Vagina (tissue), 2 donors: ENCODE measurements around the gene CACNB2. TPM values are rescaled to one million over a fixed set of nuclear protein-coding genes. Genes with fewer than 3 reads are reported as not detected.

Experiments used
- DNase-seq, 2 donors: peaks; one replicate each; pipeline ENCODE4 v3.0.0-alpha.2; 2017; ENCODE audit errors: extremely low spot score in 2 of 2
- H3K27ac ChIP-seq: fragments of 200-600 bp; sonication (generic); one replicate; pipeline ENCODE4 v1.5.1; 2019
- H3K27me3 ChIP-seq: fragments of 200-600 bp; sonication (generic); one replicate; pipeline ENCODE4 v1.5.1; 2019
- H3K36me3 ChIP-seq, 2 donors: fragments of 200-600 bp; sonication (generic); one replicate each; pipeline ENCODE4 v1.5.1; 2017 to 2019
- H3K4me1 ChIP-seq: fragments of 200-600 bp; sonication (generic); one replicate; pipeline ENCODE4 v1.5.1; 2019
- H3K4me3 ChIP-seq, 2 donors: fragments of 200-600 bp; sonication (generic); 1 replicate in 1 of 2; 2 replicates in 1 of 2; pipeline ENCODE4 v1.5.1; 2016 to 2019
- H3K9me3 ChIP-seq: fragments of 200-600 bp; sonication (generic); one replicate; pipeline ENCODE4 v1.5.1; 2019
- POLR2A ChIP-seq, 2 donors: fragments of 450-650 bp; IDR thresholded peaks; one replicate each; pipeline ENCODE4 v1.6.1; 2017; ENCODE audit warnings: antibody characterized with exemption in 2 of 2, mild to moderate bottlenecking in 2 of 2, moderate library complexity in 2 of 2
- POLR2AphosphoS5 ChIP-seq, 2 donors: sonication (generic); formaldehyde crosslinking; IDR thresholded peaks; one replicate each; pipeline ENCODE4 v1.9.0; 2017; ENCODE audit warnings: antibody characterized with exemption in 2 of 2, mild to moderate bottlenecking in 2 of 2, low read depth in 1 of 2; ENCODE audit not compliant: insufficient read depth in 1 of 2
- intact Hi-C: fragments of 100-400 bp; cut with DNase I; formaldehyde crosslinking; loops from one replicate; pipeline ENCODE4 v1.15.1; 2023
- total RNA-seq: library from RNA; depleted of rRNA; stranded (reverse); fragments of >200 nt; gene quantifications from one replicate; pipeline ENCODE4 v1.2.3, GENCODE V29; 2016
- TF ChIP-seq, protein P1 (sequence below), 3 experiments: fragments of 450-650 bp in 2 of 3; fragments of 200-600 bp in 1 of 3; sonication (generic) in 1 of 3; IDR thresholded peaks; one replicate each; pipeline ENCODE4 v1.5.1; 2017 to 2019; ENCODE audit warnings: antibody characterized with exemption in 3 of 3, mild to moderate bottlenecking in 2 of 3, moderate library complexity in 2 of 3

CACNB2 gene
- total RNA-seq, 1 donor from 2014 or later = 12.8 TPM

DNA sequence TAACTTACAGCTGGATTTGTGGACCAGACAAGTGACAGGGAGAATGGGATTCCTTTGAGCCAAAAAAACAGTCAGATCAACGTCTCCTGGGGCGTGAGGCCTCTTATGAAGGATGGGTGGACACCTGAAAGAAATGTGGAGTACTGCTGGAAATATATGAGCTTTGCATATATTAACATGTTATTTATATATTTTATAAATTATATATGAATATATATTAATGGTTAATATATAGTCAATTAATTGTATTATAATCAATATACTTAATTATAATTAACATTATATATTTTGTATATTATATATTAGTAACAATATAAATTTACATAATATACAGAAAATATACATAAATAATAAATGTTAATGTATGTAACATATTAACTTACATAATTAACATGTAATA, 57.5 kb downstream of the CACNB2 start:
- intact Hi-C loops = no loop called here
- Histone ChIP-seq H3K36me3 (no peaks in the 10 kb centered on the region), H3K27ac (no peak overlapping the region), H3K27me3 (no peaks in the 10 kb centered on the region), H3K4me1 (peaks cover 4% of the 10 kb centered on the region), H3K4me3 (no peak overlapping the region), H3K9me3 (no peaks in the 10 kb centered on the region)
- no peak for DNase-seq
- TF ChIP-seq POLR2A (IDR thresholded peaks at IDR 0.05) (no peak), POLR2AphosphoS5 (IDR thresholded peaks at IDR 0.05; ENCODE audit: insufficient read depth in 1 of 2, low read depth in 1 of 2) (no peak)
- TF ChIP-seq, protein P1, sequence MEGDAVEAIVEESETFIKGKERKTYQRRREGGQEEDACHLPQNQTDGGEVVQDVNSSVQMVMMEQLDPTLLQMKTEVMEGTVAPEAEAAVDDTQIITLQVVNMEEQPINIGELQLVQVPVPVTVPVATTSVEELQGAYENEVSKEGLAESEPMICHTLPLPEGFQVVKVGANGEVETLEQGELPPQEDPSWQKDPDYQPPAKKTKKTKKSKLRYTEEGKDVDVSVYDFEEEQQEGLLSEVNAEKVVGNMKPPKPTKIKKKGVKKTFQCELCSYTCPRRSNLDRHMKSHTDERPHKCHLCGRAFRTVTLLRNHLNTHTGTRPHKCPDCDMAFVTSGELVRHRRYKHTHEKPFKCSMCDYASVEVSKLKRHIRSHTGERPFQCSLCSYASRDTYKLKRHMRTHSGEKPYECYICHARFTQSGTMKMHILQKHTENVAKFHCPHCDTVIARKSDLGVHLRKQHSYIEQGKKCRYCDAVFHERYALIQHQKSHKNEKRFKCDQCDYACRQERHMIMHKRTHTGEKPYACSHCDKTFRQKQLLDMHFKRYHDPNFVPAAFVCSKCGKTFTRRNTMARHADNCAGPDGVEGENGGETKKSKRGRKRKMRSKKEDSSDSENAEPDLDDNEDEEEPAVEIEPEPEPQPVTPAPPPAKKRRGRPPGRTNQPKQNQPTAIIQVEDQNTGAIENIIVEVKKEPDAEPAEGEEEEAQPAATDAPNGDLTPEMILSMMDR (IDR thresholded peaks at IDR 0.05) = no peak

DNA sequence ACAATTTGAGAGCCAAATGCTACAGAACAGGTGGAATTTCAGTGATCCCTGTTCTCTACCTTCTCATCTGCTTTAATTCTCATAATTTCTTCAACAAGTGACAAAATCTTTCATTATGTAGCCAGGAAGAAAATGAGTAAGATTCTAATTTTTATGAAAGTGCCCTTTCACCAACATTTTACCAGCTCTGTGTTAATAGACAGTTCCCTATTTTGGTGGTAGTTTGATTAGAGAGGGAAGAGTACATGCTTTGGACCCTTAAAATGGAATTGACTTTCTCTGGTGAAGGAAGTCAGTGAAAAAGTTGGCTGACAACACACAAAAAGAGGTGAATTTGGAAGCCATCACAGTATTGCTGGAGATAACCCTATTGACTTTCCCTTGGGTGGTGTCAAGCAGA, 61.7 kb downstream of the CACNB2 start:
- Histone ChIP-seq H3K27ac (no peak overlapping the region), H3K4me1 (no peaks in the 10 kb centered on the region), H3K36me3 (no peaks in the 10 kb centered on the region), H3K9me3 (no peaks in the 10 kb centered on the region), H3K4me3 (no peak overlapping the region), H3K27me3 (no peaks in the 10 kb centered on the region)
- DNase-seq = no peak
- TF ChIP-seq, protein P1 (IDR thresholded peaks at IDR 0.05) = no peak
- TF ChIP-seq POLR2AphosphoS5 (IDR thresholded peaks at IDR 0.05; ENCODE audit: insufficient read depth in 1 of 2, low read depth in 1 of 2) (no peak), POLR2A (IDR thresholded peaks at IDR 0.05) (no peak)
- intact Hi-C loops = no loop called here

DNA sequence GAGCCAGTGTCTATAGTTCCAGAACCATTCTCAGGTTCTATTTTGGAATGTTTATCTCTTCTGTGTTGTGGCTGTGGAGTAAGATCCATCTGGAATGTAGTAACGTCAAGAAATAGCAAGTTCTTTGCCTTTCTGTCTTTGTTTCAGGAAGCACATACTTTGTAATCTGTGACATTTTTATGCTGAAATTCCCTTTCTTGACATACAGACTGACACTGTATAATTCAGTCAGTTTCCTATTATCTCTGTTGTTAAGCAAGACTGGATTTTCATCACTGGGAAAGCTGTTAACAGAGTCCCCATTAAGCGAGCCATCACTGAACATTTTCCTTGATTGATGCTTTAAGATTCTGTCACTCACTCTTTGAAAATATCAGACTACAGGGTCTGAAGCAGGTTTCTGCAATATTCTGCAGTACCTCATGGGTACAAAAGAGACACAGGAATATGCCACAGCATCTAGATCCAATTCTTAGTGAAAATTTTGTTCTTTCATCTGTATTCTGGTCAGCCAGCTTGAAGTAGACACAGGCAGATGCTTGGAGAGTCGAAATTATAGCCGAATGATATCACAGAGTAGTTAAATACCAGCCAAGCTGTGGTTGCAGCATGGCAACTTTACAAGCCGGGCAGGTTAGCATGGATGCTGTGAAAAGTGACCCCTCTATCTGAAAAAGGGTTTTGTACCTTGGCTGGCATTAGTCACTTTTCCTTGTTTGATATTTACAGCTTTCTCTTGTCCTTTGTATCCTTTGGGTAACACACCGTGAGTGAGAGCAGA, 62.6 kb downstream of the CACNB2 start:
- H3K36me3 ChIP-seq = no peaks in the 10 kb centered on the region
- H3K9me3 ChIP-seq = no peaks in the 10 kb centered on the region
- DNase-seq = no peak
- TF ChIP-seq POLR2AphosphoS5 (IDR thresholded peaks at IDR 0.05; ENCODE audit: insufficient read depth in 1 of 2, low read depth in 1 of 2) (no peak), POLR2A (IDR thresholded peaks at IDR 0.05) (no peak)
- H3K27ac ChIP-seq = no peak overlapping the region
- H3K4me3 ChIP-seq = no peak overlapping the region
- intact Hi-C loops = no loop called here
- no peaks in the 10 kb centered on the region for H3K4me1 ChIP-seq
- H3K27me3 ChIP-seq = no peaks in the 10 kb centered on the region

DNA sequence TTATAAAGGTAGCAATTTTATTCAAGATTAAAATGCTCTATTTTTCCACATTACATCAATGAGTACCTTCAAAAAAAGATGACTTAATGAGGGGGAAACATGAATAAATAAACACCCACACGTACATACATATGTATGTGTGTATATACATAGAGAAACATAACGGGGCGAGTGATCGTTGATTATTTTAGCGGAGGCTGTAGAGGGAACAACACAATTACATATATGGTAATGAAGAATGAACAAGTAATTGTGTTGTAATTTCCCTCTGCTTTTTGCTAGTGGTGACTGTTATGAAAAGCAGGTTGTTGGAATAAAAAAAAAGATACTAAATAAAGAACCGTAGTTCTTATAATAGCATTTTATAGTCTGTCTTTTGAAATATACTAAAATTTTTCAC, 63.2 kb downstream of the CACNB2 start:
- TF ChIP-seq, protein P1 (IDR thresholded peaks at IDR 0.05) = no peak
- no peak for TF ChIP-seq POLR2A (IDR thresholded peaks at IDR 0.05)
- no peak for TF ChIP-seq POLR2AphosphoS5 (IDR thresholded peaks at IDR 0.05; ENCODE audit: insufficient read depth in 1 of 2, low read depth in 1 of 2)
- H3K27ac ChIP-seq = no peak overlapping the region
- H3K9me3 ChIP-seq = no peaks in the 10 kb centered on the region
- no peak overlapping the region for H3K4me3 ChIP-seq
- intact Hi-C loops = no loop called here
- H3K36me3 ChIP-seq = no peaks in the 10 kb centered on the region
- H3K4me1 ChIP-seq = no peaks in the 10 kb centered on the region
- H3K27me3 ChIP-seq = no peaks in the 10 kb centered on the region
- no peak for DNase-seq

DNA sequence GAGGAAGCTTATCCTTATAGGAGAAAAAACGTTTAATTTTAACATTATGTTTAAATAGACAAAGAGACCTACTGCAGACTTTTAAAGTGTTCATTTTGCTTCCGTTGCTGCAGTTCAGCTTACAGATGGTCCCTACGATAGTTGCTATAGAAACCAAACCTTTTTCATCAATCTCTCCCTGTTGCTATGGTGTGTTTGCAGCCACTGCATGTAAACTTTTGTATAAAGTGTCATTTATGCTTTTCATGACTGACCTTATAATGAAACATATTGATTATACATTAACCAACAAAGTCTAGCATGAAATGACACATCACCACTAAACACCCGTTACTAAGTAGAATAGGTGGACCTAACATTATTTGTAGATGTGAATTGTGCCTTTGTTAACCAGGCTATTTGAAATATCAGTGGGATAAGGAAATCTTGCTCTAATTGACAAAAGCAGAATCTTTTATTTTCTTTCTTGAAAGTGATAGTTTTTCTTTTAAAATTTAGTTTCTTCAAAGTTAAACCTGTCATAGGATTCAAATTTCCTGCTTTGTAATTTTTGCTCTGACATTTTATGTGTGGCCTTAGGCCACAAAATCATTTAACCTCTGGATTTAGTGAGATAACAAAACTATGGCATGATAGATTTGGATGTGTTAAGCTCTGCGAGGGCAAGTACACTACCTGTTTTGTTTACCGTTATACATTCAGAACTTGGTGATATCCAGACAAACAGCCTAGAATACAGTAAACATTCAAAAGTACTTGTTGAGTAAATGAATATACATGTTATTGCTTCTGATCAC, 64.0 kb downstream of the CACNB2 start:
- DNase-seq = no peak
- TF ChIP-seq, protein P1 (IDR thresholded peaks at IDR 0.05) = no peak
- TF ChIP-seq POLR2AphosphoS5 (IDR thresholded peaks at IDR 0.05; ENCODE audit: insufficient read depth in 1 of 2, low read depth in 1 of 2) = no peak
- no peak for TF ChIP-seq POLR2A (IDR thresholded peaks at IDR 0.05)
- Histone ChIP-seq H3K4me3 (no peak overlapping the region), H3K27ac (no peak overlapping the region), H3K36me3 (no peaks in the 10 kb centered on the region), H3K4me1 (no peaks in the 10 kb centered on the region), H3K27me3 (no peaks in the 10 kb centered on the region), H3K9me3 (no peaks in the 10 kb centered on the region)
- intact Hi-C loops = no loop called here
